Stimulated activated CD8-positive, alpha-beta memory T cell treated with anti-CD3 and anti-CD28 coated beads, Interleukin-12 subunit alpha, Interleukin-12 subunit beta, amount 100 ng/mL, for 24 hours (primary cell): Measurements from ENCODE around the gene NR2F1-AS1.
"Not testable (repeated sequence)": the region's sequence is repeated elsewhere in the genome, so short reads cannot be mapped to it uniquely, and the experiment has no call there.

Experiments used
- DNase-seq: peaks from one replicate; pipeline ENCODE4 v3.0.0-alpha.2; 2020; ENCODE audit errors: extremely low read depth

Gene NR2F1-AS1

DNA sequence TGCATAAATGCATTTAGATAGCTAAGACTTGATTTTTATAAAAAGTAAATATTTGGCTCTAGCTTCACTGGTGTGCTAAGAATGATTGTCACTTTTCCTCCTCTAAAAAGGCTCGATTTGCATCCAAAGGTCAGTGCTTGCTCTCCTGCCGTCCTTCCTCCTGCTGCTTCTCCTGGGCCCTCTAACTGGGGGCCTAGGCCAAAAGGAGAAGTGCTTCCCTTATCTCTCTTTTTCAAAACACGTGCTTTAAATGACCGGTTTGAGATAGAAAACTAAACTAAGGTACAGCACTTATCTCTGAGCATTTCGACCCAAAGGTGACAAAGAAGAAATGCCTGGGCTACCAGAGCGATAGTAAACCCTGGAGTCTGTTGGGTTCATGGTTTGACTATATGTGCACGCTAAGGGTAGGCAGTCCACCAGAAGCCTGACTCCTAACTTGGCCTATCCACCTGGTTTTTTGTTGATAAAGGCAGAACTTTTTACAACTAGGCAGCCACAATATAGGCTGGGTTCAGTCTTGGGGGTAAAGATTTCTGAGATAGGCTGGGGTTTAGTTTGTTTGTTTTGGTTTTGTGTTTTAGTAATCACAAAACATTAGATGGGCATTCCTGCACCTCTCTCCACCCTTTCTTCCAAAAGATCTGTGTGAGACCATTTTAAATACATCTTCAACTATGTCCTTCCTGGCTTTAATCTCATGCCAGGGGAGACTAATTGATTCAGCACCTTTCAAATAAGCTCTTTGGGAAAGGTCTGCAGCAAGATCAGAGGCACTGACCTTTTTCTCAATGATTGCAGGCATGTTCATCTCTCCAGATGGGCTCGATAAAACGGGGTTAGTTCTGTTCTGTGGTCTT is 3.8 kb downstream of the NR2F1-AS1 start:
- DNase-seq, result no peak

- DNase-seq, result no peak
These were observed 5.3 kb downstream of the NR2F1-AS1 start for GRCh38 chr5:93575461-93576414.

GRCh38 chr5:93574491-93575305 is 6.3 kb downstream of the NR2F1-AS1 start:
- DNase-seq, result no peak

DNA sequence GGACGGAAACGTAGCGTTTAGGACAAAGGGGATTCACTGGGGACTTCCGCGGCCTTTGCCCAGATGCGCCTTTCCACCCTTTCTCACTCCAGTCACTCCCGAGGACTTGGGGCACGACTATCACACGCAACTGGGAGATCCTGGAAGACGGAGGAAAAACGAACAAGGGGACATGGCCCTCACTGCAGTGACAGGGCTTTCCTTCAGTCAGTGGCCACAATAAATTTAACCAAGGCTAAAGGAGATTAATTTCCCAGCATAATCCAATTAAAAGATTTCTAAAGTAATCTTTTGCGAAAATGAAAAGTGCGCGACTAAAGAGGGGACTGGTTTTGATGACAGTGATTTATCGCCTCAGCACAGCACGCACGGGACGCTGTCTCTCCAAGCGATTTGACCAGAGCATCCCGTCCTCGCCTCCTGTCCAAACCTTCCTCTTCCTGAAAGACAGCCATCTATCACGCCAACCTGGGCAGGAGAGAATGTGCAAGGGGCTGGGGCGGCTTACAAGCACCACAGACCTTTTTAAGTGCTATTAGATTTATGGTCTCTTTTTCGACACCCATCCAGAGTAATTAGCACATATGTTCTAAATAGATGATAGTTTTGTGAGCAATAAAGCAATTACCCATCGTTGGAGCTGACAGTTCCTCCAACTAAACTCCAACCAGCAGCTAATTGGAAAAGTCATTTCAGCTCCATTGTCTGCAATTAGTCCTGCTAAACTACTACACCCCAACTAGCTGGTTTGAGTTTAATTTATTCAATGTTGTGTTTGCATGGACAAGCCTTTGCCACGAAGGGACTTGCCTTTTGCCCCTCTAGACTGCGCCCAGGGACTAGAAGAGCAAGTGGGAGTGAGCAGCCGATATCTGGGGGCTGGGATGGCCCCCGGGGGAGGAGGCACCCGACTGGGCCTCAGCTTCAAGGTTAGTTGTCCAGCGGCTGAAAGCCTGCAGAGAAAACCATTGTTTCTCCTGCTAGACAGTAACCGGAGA is 7.4 kb downstream of the NR2F1-AS1 start:
- no peak for DNase-seq

GRCh38 chr5:93572608-93573353 is 8.2 kb downstream of the NR2F1-AS1 start:
- DNase-seq, result no peak

GRCh38 chr5:93572101-93572607 is 8.9 kb downstream of the NR2F1-AS1 start:
- no peak for DNase-seq

DNA sequence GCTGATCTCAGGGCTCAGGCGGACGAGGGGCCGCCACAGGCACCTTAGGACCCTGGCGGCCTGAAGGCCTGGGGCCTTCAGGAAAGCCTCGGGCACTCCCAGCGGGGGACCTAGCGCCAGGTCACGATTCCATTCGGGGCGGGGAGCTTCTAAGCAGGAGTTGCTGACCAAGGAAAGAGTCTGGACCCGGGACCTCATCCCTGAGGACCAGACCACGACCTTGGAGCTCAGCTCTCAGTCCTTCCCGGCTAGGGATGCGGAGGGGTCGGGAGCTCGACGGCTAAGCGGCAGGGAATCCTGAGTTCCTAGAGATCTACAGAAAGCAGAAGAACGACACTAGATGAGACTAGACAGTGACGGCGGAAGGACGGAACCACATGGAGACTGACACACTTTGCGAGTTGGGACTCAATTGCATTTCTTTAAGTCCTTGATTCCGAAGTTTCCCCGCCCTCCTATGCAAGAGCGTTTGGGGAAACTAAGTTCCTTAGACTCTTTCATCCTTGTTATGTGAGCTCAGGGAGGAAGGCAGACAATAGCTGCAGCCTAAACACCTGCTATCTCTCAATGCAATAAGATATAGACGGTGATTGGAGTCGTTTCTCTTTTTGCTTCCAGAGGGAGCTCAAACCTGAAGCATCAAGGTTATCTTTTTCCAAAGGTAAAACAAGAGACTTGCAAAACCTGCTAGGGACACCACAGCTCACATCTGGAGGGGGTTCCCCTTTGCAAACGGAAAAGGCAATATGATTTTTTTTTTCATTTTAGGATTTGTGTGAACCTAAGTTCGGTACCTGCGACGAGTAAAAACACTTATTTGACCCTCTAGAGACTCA is 9.7 kb downstream of the NR2F1-AS1 start:
- no peak for DNase-seq

DNA sequence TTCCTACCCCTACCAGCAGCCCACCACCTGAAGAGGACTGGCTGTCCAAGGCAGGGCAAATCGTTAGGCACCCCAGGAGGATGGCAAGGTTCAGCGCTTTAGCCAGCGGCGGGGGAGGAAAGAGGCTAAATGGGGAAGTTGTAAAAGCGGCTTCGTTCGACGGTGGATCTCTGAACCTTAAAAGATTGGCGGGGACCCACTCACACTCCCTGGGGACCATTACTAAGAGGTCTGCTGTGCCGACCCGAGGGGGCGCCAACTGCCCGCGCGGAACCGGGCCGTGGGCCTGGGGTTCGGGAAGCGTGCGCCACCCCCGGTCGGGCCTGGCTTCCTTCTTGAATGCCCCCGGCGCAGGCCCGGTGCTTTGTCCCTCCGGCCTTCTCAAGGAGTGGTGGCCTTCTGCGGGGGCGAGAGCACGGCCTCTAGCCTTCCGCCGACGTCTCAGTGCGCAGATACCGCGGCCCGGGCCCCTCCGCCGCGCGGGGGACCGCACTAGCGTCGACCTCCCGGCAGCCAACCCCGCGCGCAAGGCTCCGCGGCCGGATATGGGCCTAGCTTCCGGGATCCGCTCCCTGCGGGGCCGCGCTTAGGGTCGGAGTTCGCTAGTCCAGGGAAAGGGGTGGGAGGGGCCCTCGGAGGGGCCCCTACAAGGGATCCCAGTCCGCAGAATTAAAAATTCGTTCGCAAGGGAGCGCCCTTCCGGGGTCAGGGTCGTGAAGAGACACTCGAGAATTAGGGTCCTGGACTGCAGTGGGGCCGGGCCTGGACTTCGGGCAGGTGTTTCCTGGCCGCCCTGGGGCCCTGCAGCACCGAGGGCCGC is 10.5 kb downstream of the NR2F1-AS1 start:
- DNase-seq, result no peak

DNA sequence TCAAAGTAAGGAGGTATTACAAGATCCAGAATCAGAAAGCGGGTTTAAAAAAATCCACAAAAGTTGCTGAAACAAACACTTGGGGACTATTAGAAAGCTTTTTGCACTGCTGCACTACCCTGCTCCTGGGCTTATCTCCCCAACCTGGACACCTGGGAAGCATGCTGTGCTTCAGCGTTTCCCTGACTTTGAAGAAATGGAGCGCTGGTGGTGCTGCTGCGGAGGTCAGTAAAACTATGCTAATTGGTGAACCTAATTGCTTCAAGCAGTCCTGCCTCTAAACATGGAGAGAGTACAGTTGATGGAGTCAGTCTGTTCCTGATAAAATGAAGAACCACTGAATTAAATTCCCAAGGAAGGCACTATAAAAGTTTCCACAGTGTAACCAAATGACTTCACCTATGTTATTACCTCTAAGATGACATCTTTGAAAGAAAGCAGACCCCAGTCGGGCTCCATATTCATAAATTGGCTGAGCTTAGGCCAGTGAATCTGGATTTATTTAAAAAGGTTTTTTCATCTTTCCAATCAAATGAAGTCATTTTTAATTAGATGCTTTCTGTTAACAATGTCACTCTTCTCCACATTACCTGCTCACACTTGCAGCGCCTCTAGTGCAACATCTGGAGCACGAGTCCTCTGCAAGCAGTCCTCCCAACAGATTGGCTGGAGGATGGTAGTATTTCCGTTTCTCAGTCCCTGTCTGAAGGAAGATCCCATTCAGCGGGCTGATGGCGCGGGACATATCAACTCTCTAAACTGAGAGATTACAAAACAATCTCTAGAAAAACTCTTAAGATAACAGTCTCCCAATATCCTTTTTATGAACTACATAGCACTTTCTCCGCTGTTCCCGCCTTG is 11.5 kb downstream of the NR2F1-AS1 start:
- no peak for DNase-seq

GRCh38 chr5:93567424-93567823 is 13.6 kb downstream of the NR2F1-AS1 start:
- no peak for DNase-seq

DNA sequence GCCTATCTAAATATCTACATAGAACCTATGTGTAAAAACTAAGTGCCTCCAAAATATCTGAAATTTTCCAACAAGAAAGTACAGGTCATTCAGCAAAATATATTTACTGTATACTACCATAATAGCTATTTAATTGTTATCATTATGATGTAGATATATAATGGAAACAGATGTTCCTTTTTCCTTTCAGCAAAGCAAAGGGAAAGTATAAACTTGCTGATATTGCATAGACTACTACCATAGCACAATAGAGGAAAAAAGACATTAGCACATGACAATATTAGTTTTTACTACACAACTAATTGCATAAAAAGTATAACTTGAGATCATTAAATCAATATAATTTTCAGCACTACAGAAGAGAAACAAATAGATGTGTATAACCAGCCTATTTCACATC is 14.9 kb downstream of the NR2F1-AS1 start:
- no peak for DNase-seq

GRCh38 chr5:93557021-93557604 is 23.9 kb downstream of the NR2F1-AS1 start:
- DNase-seq, result no peak

- not testable (repeated sequence) for DNase-seq
These were observed 31.4 kb downstream of the NR2F1-AS1 start for GRCh38 chr5:93549594-93549993.

GRCh38 chr5:93545872-93546271 is 35.1 kb downstream of the NR2F1-AS1 start:
- no peak for DNase-seq

- DNase-seq, result no peak
These were observed 48.6 kb downstream of the NR2F1-AS1 start for GRCh38 chr5:93532370-93532769.

DNA sequence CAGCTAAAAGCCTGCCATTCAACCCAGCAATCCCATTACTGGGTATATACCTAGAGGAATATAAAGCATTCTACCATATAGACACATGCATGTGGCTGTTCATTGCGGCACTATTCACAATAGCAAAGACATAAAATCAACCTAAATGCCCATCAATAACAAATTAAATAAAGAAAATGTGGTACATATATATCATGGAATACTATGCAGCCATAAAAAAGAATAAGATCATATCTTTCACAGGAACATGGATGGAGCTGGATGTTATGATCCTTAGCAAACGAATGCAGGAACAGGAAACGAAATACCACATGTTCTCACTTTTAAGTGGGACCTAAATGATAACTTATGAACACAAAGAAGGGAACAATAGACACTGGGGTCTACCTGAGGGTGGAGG is 59.2 kb downstream of the NR2F1-AS1 start:
- not testable (repeated sequence) for DNase-seq
